PC-3 (cell line): ENCODE measurements around the gene PACSIN1.

Experiments
- EZH2 ChIP-seq: fragments of 300-600 bp; sonication (generic); IDR thresholded peaks from one replicate; pipeline ENCODE4 v1.6.1; 2017; ENCODE audit warnings: antibody characterized with exemption, mild to moderate bottlenecking, low read length; ENCODE audit not compliant: unreplicated experiment
- EZH2phosphoT487 ChIP-seq: fragments of 300-600 bp; sonication (generic); IDR thresholded peaks from 2 replicates; pipeline ENCODE4 v1.6.1; 2018; ENCODE audit warnings: mild to moderate bottlenecking, antibody characterized with exemption, low read length, borderline replicate concordance
- TF ChIP-seq, protein P1 (sequence below): fragments of 300-600 bp; sonication (generic); conservative IDR thresholded peaks from 2 replicates; pipeline ENCODE4 v1.5.1; 2017; ENCODE audit warnings: antibody characterized with exemption, low read depth, mild to moderate bottlenecking, low read length

DNA sequence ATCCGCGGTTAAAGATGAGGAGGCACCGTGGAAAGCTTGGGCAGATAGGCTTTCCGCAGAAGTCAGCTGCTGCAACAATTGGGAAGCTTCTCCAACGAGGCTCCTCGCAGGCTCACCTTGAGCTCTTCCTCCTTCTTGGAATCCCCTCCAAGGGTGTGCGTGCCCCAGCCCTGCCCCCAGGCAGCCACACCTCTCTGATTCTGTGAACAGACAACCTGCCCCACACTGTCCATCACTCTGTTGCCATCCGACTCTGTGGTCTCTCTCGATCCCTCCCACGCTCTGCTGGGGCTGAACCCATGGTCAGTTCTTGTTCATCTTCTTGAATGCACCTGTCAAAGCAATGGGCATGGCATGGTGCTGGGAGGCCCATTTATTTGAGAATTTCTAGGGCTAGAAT is 31.5 kb downstream of the PACSIN1 start:
- TF ChIP-seq, protein P1, sequence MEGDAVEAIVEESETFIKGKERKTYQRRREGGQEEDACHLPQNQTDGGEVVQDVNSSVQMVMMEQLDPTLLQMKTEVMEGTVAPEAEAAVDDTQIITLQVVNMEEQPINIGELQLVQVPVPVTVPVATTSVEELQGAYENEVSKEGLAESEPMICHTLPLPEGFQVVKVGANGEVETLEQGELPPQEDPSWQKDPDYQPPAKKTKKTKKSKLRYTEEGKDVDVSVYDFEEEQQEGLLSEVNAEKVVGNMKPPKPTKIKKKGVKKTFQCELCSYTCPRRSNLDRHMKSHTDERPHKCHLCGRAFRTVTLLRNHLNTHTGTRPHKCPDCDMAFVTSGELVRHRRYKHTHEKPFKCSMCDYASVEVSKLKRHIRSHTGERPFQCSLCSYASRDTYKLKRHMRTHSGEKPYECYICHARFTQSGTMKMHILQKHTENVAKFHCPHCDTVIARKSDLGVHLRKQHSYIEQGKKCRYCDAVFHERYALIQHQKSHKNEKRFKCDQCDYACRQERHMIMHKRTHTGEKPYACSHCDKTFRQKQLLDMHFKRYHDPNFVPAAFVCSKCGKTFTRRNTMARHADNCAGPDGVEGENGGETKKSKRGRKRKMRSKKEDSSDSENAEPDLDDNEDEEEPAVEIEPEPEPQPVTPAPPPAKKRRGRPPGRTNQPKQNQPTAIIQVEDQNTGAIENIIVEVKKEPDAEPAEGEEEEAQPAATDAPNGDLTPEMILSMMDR = no peak
- TF ChIP-seq EZH2 = no peak
- TF ChIP-seq EZH2phosphoT487 = no peak
